Fibroblast of pulmonary artery (primary cell): Measurements from ENCODE around the gene GLS.
"Not testable (repeated sequence)": the region's sequence is repeated elsewhere in the genome, so short reads cannot be mapped to it uniquely, and the experiment has no call there.

Source experiments
- DNase-seq: peaks from one replicate; pipeline ENCODE4 v3.0.0-alpha.2; 2010; ENCODE audit warnings: low read depth
- H3K4me3 ChIP-seq: replicated peaks from 2 replicates; pipeline ENCODE4 v1.5.1; 2011; ENCODE audit warnings: low read depth, mild to moderate bottlenecking, control low read depth, low read length, moderate library complexity
- TF ChIP-seq, protein P1 (sequence below): IDR thresholded peaks from 2 replicates; pipeline ENCODE4 v1.5.1; 2011; ENCODE audit warnings: mild to moderate bottlenecking, control low read depth, low read length, inconsistent platforms; ENCODE audit errors: missing control alignments

The GLS gene

DNA sequence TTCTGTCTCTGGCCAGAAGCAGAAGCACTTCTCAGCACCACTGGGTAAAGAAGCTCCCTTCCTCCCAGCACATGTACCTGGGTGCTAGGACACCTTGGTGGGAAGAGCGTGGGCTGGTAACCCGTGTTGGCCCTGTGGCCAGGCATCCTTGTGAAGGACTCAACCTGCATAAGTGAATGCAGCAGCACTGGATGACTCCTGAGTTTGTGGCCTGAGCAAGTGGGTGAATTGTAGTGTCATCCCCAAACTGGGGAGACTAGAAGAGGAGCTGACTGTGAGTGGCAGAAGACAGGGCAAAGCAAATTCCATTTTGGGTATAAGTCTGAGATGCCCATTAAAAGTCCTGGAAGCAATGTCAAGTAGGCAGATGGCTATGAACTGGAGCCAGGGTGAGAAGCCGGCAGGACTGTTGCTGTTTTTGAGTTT, 70.0 kb downstream of the GLS start:
- H3K4me3 ChIP-seq: no peak overlapping the region
- TF ChIP-seq, protein P1, sequence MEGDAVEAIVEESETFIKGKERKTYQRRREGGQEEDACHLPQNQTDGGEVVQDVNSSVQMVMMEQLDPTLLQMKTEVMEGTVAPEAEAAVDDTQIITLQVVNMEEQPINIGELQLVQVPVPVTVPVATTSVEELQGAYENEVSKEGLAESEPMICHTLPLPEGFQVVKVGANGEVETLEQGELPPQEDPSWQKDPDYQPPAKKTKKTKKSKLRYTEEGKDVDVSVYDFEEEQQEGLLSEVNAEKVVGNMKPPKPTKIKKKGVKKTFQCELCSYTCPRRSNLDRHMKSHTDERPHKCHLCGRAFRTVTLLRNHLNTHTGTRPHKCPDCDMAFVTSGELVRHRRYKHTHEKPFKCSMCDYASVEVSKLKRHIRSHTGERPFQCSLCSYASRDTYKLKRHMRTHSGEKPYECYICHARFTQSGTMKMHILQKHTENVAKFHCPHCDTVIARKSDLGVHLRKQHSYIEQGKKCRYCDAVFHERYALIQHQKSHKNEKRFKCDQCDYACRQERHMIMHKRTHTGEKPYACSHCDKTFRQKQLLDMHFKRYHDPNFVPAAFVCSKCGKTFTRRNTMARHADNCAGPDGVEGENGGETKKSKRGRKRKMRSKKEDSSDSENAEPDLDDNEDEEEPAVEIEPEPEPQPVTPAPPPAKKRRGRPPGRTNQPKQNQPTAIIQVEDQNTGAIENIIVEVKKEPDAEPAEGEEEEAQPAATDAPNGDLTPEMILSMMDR: no peak
- no peak for DNase-seq

DNA sequence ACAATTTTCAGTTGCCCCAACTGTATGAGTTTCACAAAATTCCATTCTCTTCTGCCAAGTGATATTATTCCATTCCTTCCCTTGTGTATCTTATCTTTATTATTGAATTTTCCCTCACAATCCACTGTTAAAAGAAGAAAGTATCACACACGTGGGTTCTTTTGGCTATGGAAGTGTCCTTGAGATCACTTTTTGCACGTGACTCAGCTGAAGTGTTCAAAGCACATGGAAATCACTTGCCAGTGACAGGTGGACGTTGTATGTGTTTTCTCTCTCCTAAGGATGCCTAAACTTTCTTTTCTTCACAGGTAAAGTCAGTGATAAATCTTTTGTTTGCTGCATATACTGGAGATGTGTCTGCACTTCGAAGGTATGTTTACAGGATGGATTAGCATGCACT, 72.6 kb downstream of the GLS start:
- TF ChIP-seq, protein P1: no peak
- no peak overlapping the region for H3K4me3 ChIP-seq

DNA sequence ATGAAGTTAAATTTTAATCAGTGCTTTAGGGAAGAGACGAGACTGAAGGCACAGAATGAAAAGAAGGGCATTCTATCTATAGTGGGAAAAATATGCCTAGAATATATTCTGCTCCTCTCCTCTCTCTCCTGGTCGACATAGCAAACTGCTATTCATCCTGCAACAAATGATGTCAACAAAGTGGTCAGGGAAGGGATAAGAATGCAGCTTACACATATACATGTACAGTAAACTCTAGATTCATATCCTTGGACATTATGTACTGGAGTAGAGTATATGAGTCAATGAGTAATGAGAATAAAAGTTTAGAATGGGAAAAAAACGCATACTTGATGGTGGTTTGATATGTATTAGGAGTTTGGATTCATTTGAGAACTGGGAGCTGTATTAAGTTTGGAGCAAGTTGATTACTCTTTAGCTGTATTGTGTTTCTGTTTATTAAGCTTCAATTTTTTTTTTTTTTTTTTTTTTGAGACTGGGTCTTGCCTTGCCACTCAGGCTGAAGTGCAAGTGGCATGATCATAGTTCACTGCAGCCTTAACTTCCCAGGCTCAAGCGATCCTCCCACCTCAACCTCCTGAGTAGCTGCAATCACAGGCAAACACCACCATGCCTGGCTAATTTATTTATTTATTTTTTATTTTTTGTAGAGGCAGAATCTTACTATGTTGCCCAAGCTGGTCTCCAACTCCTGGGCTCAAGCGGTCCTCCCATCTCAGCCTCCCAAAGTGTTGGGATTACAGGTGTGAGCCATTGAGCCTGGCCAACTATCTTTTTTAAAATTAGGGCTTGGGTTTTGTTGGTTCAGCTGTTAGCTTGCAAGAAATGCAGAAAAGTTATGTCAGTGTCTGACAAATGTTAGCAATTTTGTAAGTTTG, 79.5 kb downstream of the GLS start:
- DNase-seq: peak; percentile 32
- H3K4me3 ChIP-seq: no peak overlapping the region
- TF ChIP-seq, protein P1: no peak

More for the DNA sequence above, 72.6 kb downstream of the GLS start:
- no peak for DNase-seq

DNA sequence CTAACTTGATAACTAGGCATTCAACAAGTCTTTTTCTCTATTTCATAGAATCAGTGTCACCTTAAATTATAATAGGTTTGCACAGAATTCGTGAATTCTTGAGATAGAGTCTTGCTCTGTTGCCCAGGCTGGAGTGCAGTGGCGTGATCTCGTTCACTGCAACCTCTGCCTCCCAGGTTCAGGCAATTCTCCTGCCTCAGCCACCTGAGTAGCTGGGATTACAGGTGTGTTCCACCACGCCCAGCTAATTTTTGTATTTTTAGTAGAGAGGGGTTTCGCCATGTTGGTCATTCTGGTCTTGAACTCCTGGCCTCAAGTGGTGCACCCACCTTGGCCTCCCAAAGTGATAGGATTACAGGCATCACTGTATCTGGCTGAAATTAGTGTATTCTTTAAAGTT, 80.5 kb downstream of the GLS start:
- H3K4me3 ChIP-seq, DNase-seq: not testable (repeated sequence)

DNA sequence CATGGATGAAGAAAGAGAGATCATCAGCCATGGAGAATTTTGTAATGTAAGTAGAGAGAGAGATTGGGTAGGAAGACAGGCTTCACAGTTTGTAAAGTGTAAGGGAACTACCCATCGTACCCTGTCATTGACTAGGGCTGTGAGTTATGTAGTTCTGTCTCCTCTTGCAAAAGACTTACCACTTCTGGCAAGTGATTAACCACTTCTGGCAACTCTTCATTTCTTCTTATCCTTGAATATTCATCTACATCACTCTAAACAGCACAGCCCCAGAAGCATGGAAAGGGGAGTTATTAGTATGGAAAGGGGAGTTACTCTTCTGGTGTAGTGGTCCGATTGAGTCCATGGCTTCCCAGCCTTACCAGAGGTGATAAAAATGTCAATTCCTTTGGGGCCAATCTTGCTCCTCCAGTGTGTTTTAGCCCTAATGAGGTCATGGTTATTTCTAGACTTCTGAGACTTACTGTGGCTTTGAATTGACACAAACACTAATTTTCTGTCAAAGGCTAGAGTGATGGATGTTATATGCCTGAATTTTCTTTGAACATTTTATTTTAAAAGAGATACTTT, 81.4 kb downstream of the GLS start:
- DNase-seq: peak; percentile 50

DNA sequence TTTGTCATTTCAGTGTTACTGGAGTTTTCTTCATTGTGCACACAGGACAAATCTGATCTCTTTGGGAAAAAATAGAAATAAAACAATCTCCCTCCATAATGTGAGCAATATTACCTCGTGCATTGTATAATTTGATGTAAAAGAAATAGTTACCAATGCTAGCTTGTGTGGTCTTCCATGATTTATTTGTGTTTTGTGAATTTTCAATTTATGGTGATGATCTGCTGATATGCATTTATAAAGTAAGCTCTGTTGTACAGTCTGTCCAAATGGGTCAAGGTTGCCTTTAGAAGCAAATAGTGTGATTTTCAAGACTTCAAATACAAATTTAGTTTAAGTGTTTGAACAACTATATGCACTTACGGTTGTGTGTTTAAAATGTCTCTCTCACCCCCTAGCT, 82.5 kb downstream of the GLS start:
- TF ChIP-seq, protein P1: no peak
- H3K4me3 ChIP-seq: no peak overlapping the region
- no peak for DNase-seq

More for the DNA sequence above, 81.4 kb downstream of the GLS start:
- no peak overlapping the region for H3K4me3 ChIP-seq
- TF ChIP-seq, protein P1: no peak

DNA sequence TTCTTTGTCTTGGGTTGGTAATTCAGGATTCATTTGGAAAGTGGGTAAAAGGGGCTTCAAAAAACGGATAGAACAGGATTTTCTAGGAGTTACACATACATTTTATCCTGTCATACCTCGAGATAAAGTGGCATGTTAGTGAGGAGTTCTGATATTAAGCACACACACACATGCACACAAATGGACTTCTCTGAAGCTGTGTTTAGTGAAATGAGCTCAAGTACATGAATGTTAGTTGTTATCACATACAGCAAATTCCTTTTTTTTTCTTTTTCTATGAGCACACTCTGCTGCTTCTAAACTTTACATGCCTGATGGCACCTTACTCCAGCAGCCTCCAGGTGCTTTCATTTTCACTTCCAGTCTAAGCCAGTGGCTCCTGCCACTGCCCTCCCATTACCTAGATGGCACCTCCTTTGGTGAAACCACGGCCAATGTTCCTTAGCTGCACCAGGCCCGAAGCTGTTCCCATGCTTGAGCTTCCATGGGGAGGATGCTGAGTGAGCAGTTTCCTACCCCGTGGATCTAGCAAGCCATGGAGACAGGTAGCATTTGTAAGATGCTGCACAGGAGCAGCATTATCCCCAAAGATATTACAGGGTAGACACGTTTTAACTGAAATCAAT, 83.7 kb downstream of the GLS start:
- DNase-seq: no peak
- no peak overlapping the region for H3K4me3 ChIP-seq
- TF ChIP-seq, protein P1: no peak
